Astrocyte (in vitro differentiated cells and primary cell): ENCODE data around the gene MFAP1.
"Not testable (repeated sequence)": the region's sequence is repeated elsewhere in the genome, so short reads cannot be mapped to it uniquely, and the experiment has no call there.

Source experiments
- CTCF ChIP-seq: IDR thresholded peaks from 2 replicates; pipeline ENCODE4 v1.5.1; 2011; ENCODE audit warnings: low read depth, mild to moderate bottlenecking, inconsistent platforms, low read length, moderate library complexity; ENCODE audit not compliant: insufficient read depth
- EZH2 ChIP-seq: IDR thresholded peaks from 2 replicates; pipeline ENCODE4 v1.6.1; 2012; ENCODE audit warnings: mild to moderate bottlenecking, low read length, inconsistent platforms; ENCODE audit not compliant: insufficient read depth

GRCh38 chr15:43830691-43831275 is 6.3 kb upstream of the MFAP1 start:
- TF ChIP-seq CTCF, EZH2: not testable (repeated sequence)
